ENCODE results near the gene PPM1D. TPM values are rescaled to one million over a fixed set of nuclear protein-coding genes. Genes with fewer than 3 reads are reported as not detected.

PPM1D gene
- total and polyA plus RNA-seq, 2 experiments from 2014 or later: 7.8 to 13.3 TPM

DNA sequence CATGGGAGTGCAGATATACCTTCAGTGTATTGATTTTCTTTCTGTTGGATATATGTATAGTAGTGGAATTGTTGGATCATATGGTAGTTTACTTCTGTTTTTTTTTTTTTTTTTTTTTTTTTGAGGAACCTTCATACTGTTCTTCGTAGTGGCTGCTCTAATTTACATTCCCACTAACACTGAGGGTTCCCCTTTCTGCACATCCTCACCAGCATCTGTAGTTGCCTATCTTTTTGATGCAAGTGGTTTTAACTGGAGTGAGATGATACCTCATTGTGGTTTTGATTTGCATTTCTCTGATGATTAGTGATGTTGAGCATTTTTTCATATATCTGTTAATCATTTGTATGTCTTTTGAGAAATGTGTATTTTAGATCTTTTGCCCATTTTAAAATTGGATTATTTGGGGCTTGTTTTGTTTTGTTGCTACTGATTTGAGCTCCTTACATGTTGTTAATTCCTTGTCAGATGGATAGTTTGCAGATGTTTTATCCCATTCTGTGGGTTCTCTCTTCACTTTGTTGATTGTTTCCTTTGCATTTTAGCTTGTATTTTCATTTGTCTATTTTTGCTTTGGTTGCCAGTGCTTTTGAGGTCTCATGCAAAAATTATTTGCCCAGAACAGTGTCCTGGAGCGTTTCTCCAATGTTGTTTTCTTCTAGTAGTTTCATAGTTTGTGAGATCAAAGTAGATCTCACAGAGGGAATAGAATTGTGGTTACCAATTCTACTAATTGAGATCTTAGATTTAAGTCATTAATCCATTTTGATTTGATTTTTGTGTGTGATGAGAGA is 52.7 kb downstream of the PPM1D start:
- H3K4me1 ChIP-seq (ENCODE audit: insufficient read depth): no peaks in the 10 kb centered on the region
- H3K4me3 ChIP-seq: no peak overlapping the region
- 0 out of 2 replicates have a peak, but pooled peaks cover 6% of the 10 kb centered on the region for H4K20me1 ChIP-seq (replicated peaks; ENCODE audit: insufficient read depth)
- H3K79me2 ChIP-seq (replicated peaks; ENCODE audit: insufficient read depth): peaks cover 33% of the 10 kb centered on the region
- Mint-ChIP-seq H3K4me3 (no peak overlapping the region), H3K27ac (no peak overlapping the region), H3K27me3 (ENCODE audit: insufficient read depth, low read depth, poor library complexity) (peaks cover 4% of the 10 kb centered on the region), H3K4me1 (no peaks in the 10 kb centered on the region), H3K36me3 (ENCODE audit: low read depth) (peaks cover 44% of the 10 kb centered on the region), H3K9me3 (no peaks in the 10 kb centered on the region)
- no peak for TF ChIP-seq NANOG (IDR thresholded peaks at IDR 0.05; ENCODE audit: borderline replicate concordance)
- TF ChIP-seq, protein P1, sequence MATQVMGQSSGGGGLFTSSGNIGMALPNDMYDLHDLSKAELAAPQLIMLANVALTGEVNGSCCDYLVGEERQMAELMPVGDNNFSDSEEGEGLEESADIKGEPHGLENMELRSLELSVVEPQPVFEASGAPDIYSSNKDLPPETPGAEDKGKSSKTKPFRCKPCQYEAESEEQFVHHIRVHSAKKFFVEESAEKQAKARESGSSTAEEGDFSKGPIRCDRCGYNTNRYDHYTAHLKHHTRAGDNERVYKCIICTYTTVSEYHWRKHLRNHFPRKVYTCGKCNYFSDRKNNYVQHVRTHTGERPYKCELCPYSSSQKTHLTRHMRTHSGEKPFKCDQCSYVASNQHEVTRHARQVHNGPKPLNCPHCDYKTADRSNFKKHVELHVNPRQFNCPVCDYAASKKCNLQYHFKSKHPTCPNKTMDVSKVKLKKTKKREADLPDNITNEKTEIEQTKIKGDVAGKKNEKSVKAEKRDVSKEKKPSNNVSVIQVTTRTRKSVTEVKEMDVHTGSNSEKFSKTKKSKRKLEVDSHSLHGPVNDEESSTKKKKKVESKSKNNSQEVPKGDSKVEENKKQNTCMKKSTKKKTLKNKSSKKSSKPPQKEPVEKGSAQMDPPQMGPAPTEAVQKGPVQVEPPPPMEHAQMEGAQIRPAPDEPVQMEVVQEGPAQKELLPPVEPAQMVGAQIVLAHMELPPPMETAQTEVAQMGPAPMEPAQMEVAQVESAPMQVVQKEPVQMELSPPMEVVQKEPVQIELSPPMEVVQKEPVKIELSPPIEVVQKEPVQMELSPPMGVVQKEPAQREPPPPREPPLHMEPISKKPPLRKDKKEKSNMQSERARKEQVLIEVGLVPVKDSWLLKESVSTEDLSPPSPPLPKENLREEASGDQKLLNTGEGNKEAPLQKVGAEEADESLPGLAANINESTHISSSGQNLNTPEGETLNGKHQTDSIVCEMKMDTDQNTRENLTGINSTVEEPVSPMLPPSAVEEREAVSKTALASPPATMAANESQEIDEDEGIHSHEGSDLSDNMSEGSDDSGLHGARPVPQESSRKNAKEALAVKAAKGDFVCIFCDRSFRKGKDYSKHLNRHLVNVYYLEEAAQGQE (IDR thresholded peaks at IDR 0.05; ENCODE audit: unreplicated experiment): no peak
- no peak for TF ChIP-seq POLR2AphosphoS5 (IDR thresholded peaks at IDR 0.05; ENCODE audit: low read depth)
- TF ChIP-seq EZH2phosphoT487 (IDR thresholded peaks at IDR 0.05; ENCODE audit: unreplicated experiment): no peak
- TF ChIP-seq ZNF331 (CRISPR knock-in tag; IDR thresholded peaks at IDR 0.05; ENCODE audit: low read depth): no peak
- TF ChIP-seq, protein P2, sequence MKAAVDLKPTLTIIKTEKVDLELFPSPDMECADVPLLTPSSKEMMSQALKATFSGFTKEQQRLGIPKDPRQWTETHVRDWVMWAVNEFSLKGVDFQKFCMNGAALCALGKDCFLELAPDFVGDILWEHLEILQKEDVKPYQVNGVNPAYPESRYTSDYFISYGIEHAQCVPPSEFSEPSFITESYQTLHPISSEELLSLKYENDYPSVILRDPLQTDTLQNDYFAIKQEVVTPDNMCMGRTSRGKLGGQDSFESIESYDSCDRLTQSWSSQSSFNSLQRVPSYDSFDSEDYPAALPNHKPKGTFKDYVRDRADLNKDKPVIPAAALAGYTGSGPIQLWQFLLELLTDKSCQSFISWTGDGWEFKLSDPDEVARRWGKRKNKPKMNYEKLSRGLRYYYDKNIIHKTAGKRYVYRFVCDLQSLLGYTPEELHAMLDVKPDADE (IDR thresholded peaks at IDR 0.05): no peak
- no peak for TF ChIP-seq JUNB (IDR thresholded peaks at IDR 0.05; ENCODE audit: unreplicated experiment)
- no peak for TF ChIP-seq CREB1 (CRISPR knock-in tag; IDR thresholded peaks at IDR 0.05; ENCODE audit: low read depth)
- TF ChIP-seq ZNF114 (CRISPR knock-in tag; IDR thresholded peaks at IDR 0.05): no peak
- H3K4me2 ChIP-seq: no peak overlapping the region
- no peaks in the 10 kb centered on the region for H3F3A ChIP-seq (replicated peaks; ENCODE audit: low read depth)
- DNase-seq (ENCODE audit: low spot score) (no peak), ATAC-seq (no peak)
- H3K9me2 ChIP-seq (ENCODE audit: insufficient read depth): no peaks in the 10 kb centered on the region
- H3K27me3 ChIP-seq (ENCODE audit: insufficient read depth): no peaks in the 10 kb centered on the region
- peaks cover 6% of the 10 kb centered on the region; the same call in 1 of the 2 replicates for H3K36me3 ChIP-seq (ENCODE audit: insufficient read depth)
- no peak overlapping the region for H2AFZ ChIP-seq
- no peak overlapping the region for H3K27ac ChIP-seq (ENCODE audit: low read depth)

DNA sequence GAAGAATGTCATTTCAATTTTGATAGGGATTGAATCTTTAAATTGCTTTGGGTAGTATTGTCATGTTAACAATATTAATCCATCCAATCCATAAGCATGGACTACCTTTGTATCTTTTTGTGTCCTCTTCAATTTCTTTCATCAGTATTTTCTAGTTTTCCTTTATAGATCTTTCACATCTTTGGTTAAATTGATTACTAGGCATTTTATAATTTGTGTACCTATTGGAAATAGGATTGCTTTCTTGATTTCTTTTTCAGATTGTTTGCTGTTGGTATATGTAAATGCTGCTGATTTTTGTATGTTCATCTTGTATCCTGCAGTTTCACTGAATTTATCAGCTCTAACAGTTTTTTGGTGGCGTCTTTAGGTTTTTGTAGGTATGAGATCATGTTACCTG is 53.6 kb downstream of the PPM1D start:
- Mint-ChIP-seq H3K4me3 (no peak overlapping the region), H3K9me3 (no peaks in the 10 kb centered on the region), H3K27ac (no peak overlapping the region), H3K36me3 (ENCODE audit: low read depth) (peaks cover 39% of the 10 kb centered on the region), H3K27me3 (ENCODE audit: insufficient read depth, low read depth, poor library complexity) (peaks cover 4% of the 10 kb centered on the region), H3K4me1 (no peaks in the 10 kb centered on the region)
- Histone ChIP-seq H3K4me1 (ENCODE audit: insufficient read depth) (no peaks in the 10 kb centered on the region), H3K4me2 (no peak overlapping the region), H4K20me1 (replicated peaks; ENCODE audit: insufficient read depth) (0 out of 2 replicates have a peak, but pooled peaks cover 6% of the 10 kb centered on the region), H3K27ac (ENCODE audit: low read depth) (no peak overlapping the region), H3K9me2 (ENCODE audit: insufficient read depth) (no peaks in the 10 kb centered on the region), H3K36me3 (ENCODE audit: insufficient read depth) (peaks cover 6% of the 10 kb centered on the region; the same call in 1 of the 2 replicates), H3F3A (replicated peaks; ENCODE audit: low read depth) (no peaks in the 10 kb centered on the region), H3K79me2 (replicated peaks; ENCODE audit: insufficient read depth) (peaks cover 33% of the 10 kb centered on the region), H2AFZ (no peak overlapping the region), H3K27me3 (ENCODE audit: insufficient read depth) (no peaks in the 10 kb centered on the region), H3K4me3 (no peak overlapping the region)
- no peak for TF ChIP-seq NANOG (IDR thresholded peaks at IDR 0.05; ENCODE audit: borderline replicate concordance)
- DNase-seq (ENCODE audit: low spot score) (no peak), ATAC-seq (no peak)

Data from GM23338 (cell line).